IPS-18c (cell line): ENCODE results near the gene ARID5A.

Source experiments
- H3K4me3 ChIP-seq: 2 replicates; pipeline ENCODE4 v1.7.0; 2013; ENCODE audit warnings: low read depth, mild to moderate bottlenecking, low read length, moderate library complexity; ENCODE audit not compliant: insufficient read depth
- H3K9me3 ChIP-seq: one replicate; pipeline ENCODE4 v1.6.1; 2013; ENCODE audit warnings: mild to moderate bottlenecking, low read length, moderate library complexity; ENCODE audit not compliant: control insufficient read depth, insufficient read depth

The ARID5A gene

DNA sequence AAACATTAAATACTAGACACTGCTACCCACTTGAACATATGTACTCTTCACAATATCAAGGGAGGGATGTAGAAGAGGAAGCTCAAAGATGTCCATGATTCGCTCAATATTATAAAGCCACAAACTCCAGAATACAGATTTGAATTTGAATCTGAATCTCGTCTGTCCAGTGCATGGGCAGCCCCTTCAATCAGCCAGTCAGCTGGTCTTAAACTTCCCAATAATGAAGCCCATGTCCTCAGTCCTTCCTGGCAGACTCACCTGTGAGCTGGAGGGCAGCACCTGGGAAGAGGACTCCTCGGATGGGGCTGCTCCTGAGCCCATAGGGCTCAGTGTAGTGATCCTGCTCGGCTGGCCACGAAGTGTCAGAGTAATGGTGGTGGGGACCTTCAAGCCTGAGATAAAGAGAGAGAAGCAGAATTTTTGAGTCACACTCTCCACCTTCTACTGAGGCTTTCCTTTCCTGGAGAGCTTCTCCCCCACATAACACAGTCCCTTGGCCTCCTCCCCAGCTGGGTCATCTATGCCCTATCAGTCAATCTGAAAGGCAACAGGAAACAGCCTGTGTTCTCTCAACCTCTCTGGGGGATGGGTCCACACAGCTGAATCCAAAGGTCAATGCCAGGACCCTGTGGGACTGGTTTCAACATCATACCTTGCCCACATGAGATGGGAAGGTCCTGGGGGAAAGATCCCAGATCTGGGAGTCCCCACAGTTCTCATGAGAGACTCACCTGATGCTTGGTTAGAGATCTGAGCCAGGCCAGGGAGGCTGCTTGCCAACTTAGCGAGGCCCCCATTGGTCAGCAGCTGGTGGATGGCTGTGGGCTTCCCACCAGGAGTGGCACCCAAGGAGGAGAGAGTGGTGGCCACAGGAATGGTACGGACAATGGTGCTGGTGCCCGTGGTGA lies 65.1 kb downstream of the ARID5A start:
- Histone ChIP-seq H3K9me3 (peaks cover 2% of the 10 kb centered on the region), H3K4me3 (no peak overlapping the region)
